Fibroblast of peridontal ligament (primary cell): ENCODE results near the gene DGUOK.
A peak's percentile ranks its signal among the peaks of the same experiment; 100 is the strongest.
"Not testable (repeated sequence)": the region's sequence is repeated elsewhere in the genome, so short reads cannot be mapped to it uniquely, and the experiment has no call there.

Source experiments
- DNase-seq: peaks from one replicate; pipeline ENCODE4 v3.0.0-alpha.2; 2010; ENCODE audit errors: extremely low read depth

The DGUOK gene

GRCh38 chr2:73920577-73921545, 5.8 kb upstream of the DGUOK start:
- DNase-seq, result no peak

GRCh38 chr2:73921581-73921980, 5.1 kb upstream of the DGUOK start:
- DNase-seq, result no peak

GRCh38 chr2:73922681-73923080, 4.0 kb upstream of the DGUOK start:
- no peak for DNase-seq

- no peak for DNase-seq
Observed at GRCh38 chr2:73925033-73925704, 1.5 kb upstream of the DGUOK start.

- DNase-seq, result no peak
Observed at GRCh38 chr2:73925853-73926492, 707 bp upstream of the DGUOK start.

- DNase-seq, result no peak
Observed at GRCh38 chr2:73927344-73927743, 664 bp downstream of the DGUOK start.

GRCh38 chr2:73928963-73929347, 2.3 kb downstream of the DGUOK start:
- DNase-seq, result no peak

- no peak for DNase-seq
Observed at GRCh38 chr2:73930386-73930785, 3.7 kb downstream of the DGUOK start.

- DNase-seq, result no peak
Observed at GRCh38 chr2:73931531-73932500, 5.1 kb downstream of the DGUOK start.

- no peak for DNase-seq
Observed at GRCh38 chr2:73933194-73933593, 6.5 kb downstream of the DGUOK start.

GRCh38 chr2:73935641-73936040, 9.0 kb downstream of the DGUOK start:
- DNase-seq, result no peak

- no peak for DNase-seq
Observed at GRCh38 chr2:73937103-73937885, 10.6 kb downstream of the DGUOK start.

GRCh38 chr2:73937899-73938298, 11.2 kb downstream of the DGUOK start:
- DNase-seq, result no peak

GRCh38 chr2:73938718-73939352, 12.2 kb downstream of the DGUOK start:
- peak; percentile 82 for DNase-seq

- DNase-seq, result peak; percentile 65
Observed at GRCh38 chr2:73939419-73939818, 12.7 kb downstream of the DGUOK start.

- not testable (repeated sequence) for DNase-seq
Observed at GRCh38 chr2:73940066-73940465, 13.4 kb downstream of the DGUOK start.

- no peak for DNase-seq
Observed at GRCh38 chr2:73942664-73943063, 16.0 kb downstream of the DGUOK start.

- no peak for DNase-seq
Observed at GRCh38 chr2:73944714-73945113, 18.0 kb downstream of the DGUOK start.

GRCh38 chr2:73946215-73946614, 19.5 kb downstream of the DGUOK start:
- DNase-seq, result no peak

- no peak for DNase-seq
Observed at GRCh38 chr2:73946666-73947065, 20.0 kb downstream of the DGUOK start.
